PC-9 (cell line): ENCODE results near the gene CMIP.

Source experiments
- EZH2 ChIP-seq: fragments of 200-600 bp; sonication (generic); IDR thresholded peaks from 2 replicates; pipeline ENCODE4 v1.8.0; 2017; ENCODE audit warnings: antibody characterized with exemption, low read depth
- TF ChIP-seq, protein P1 (sequence below): fragments of 200-600 bp; sonication (generic); conservative IDR thresholded peaks from 2 replicates; pipeline ENCODE4 v1.6.1; 2017; ENCODE audit warnings: mixed run types, antibody characterized with exemption, mild to moderate bottlenecking, moderate library complexity

DNA sequence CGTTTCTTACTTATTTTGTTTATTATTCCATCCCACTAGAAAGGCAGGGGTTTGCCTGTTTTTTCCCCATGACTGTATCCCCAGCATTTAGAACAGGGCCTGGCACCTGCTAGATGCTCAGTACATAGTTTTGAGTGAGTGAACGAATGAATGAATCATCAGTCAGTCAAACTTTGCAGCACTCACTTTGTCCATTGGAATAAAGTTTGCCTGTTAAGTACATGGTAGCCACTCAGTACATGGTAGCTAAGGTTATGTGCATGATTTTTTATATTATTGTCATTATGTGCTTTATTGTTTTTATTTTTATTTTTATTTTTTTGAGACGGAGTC lies 88.5 kb downstream of the CMIP start:
- TF ChIP-seq, protein P1, sequence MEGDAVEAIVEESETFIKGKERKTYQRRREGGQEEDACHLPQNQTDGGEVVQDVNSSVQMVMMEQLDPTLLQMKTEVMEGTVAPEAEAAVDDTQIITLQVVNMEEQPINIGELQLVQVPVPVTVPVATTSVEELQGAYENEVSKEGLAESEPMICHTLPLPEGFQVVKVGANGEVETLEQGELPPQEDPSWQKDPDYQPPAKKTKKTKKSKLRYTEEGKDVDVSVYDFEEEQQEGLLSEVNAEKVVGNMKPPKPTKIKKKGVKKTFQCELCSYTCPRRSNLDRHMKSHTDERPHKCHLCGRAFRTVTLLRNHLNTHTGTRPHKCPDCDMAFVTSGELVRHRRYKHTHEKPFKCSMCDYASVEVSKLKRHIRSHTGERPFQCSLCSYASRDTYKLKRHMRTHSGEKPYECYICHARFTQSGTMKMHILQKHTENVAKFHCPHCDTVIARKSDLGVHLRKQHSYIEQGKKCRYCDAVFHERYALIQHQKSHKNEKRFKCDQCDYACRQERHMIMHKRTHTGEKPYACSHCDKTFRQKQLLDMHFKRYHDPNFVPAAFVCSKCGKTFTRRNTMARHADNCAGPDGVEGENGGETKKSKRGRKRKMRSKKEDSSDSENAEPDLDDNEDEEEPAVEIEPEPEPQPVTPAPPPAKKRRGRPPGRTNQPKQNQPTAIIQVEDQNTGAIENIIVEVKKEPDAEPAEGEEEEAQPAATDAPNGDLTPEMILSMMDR = no peak
- no peak for TF ChIP-seq EZH2
